ENCODE measurements around the gene SGPL1.

Gene SGPL1

DNA sequence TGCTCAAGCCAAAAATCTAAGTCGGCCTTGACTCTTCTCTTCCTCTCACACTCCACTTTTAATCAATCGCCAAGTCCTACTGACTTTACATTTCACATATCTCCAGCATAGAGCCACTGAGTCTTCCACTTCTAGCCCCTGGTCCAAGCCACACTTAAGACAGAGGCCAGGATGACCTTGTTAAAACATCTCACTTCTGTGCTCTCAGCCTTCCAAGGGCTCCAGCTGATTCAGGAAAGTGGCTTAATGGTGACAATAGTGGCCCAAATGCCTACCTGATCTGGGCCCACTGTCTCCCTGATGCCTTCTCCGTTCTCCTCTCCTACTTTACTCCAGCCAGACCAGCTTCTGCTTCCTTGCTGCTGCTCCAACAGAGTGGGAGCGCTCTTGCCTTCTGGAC, 35.0 kb upstream of the SGPL1 start:
- no peak for DNase-seq (ENCODE audit: low read depth, low spot score)

DNA sequence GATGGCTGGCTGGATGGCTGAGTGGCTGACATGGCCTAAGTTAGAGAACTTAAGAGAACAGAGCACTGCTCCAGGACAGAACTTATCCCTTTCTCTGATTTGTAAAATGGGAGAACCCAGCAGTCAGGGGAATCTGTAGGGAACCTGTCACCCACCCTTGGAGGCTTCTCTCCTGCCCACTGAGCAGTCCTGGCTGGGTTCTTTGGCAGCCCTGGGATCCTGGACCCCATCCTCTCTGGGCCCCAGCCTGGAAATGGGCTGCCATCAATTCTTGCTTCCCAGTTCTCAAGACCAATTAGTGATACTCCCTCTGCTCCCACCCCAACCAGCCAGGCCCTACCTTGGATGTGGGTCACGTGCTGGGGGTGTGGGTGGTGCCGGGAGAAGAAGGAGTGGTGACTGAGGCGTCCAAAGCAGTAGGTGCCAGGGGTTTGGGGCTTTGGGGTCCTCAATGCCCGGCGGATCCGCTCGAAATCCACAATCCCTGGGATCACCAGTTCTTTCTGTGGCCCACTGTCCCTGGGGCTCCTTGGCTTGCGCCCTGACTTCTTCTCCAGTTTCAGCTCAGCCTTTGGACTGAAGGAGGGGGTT, 34.2 kb upstream of the SGPL1 start:
- no peak for DNase-seq (ENCODE audit: low read depth, low spot score)

DNA sequence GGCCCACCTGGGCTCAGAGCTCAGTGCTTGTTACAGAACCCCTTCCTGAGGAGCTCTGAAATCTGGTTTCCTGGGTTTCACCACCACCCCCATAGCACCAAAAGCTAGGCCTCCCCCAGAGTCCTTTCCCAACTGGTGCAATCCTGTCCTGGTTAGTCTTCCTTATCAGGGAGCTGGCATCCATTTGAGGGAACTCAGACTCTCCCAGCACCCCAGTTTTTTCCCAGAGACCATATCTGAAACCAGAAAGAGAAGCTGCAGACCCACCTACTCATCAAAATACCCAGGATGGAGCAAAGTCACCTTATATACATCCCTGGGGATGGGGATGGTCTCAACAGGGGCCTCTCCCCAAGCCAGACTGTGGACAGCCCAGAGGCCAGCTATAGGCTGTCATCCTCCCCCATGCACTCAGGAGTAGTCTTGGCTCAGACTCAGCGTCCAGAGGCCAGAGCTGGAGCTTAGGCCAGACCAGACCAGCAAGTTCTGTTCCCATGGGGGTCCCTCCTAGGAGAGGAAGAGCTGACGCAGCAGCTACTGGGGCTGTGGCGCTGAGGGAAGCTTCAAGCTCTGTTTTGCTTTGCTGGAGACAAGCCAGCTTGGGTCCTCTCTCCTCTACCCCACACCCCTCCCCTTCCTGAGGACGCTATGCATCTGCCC, 33.5 kb upstream of the SGPL1 start:
- DNase-seq (ENCODE audit: low read depth, low spot score), result no peak

DNA sequence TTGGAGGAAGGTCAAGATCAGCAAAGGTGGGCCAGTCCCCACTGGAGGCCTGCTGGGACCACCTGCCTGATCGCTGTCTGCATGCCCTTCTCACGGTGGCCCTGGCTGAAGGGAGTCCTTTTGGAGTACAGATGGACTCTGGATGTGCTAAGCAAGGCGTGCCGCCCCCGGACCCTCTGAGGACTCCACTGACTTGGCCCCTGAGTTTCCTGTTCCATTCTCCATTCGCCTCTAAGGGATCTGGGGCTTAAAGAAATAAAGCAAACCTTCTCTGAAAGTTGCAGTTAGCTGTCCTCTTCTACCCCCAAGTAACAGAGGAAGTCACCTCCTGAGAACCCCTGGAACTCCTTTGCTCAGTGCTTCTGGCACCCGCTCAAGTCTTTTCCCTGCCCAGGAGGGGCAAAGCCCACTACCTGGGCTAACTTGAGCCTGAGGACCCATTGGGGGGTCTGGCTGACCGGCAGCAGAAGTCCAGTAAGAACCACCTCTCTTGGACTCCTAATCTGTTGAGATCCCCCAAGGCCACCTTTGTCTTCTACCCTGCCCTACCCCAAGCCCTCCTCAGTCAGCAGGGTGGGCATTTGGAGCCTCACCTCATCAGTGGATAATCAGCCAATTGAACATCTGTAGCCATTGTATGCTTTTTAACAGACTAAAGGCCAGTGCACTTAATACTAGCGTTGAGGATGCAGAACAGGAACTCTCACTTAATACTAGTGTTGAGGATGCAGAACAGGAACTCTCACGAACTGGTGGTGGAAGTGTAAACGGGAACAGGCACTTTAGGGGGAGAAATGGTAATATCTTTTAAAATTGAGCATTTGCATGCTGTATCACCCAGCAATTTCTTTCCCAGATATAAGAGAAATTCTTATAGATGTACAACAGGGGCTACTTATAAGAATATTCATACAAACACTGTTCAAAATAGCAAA, 32.7 kb upstream of the SGPL1 start:
- no peak for DNase-seq (ENCODE audit: low read depth, low spot score)

DNA sequence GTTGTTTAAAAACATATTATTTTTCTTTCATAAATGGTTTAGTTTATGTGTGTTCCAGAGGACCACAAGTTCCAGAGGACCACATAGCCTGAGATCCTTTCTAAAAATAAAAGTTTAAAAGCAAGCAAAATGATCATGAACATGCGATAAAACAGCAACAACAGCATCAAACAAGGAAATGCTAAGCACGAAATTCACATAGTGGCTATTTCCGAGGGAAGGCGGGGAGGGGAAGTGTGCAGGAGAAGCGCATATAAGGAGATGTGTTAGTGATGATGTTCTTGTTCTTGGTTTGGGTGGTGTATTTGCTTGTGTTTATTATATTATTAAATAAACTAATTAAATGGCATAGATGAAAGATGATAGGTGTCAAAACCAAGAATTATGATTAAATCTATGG, 31.7 kb upstream of the SGPL1 start:
- no peak for DNase-seq (ENCODE audit: low read depth, low spot score)

DNA sequence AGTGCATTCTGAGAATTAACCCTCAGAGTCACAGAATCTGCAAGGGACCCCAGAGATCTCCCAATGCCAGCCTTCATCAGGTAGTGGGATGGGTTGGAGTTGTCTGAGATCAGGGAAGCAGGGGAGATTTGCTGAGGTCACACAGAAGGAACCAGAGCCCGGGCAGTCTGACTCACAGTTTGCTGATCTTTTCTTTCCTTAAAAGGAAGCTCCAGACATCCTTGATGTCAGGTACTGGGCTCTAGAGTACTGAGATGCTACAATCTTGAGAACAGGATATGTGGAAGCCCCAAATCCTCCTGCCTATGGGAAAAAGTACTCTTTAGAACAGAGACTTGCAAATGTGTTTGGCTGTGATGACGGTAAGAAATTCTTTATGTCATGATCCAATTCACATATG, 31.3 kb upstream of the SGPL1 start:
- no peak for DNase-seq (ENCODE audit: low read depth, low spot score)

DNA sequence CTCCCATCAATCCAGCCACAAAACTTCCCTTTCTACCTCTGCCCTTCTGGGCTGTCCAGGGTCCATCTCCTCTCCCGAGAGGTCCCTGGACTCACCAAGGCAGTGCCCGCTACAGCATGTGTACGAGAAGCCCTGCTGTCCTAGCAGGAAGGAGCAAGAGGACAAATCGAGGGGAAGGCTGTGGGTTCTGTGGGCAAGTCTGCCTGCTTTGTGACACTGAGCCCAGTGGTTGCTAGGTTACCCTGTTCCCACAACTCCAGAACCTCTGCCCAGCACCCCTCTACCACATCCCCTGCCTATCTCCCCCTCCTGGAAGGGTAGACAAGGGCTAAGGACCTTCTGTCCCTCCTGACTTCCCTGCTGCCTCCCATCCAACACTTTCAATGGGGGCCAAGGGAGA, 30.6 kb upstream of the SGPL1 start, which contains the start of gene TBATA:
Gene TBATA, minus strand, starts transcription at position 188 of the 400 bp plus-strand sequence. CDS start 1,998 bp downstream, outside the sequence.
- DNase-seq (ENCODE audit: low read depth, low spot score), result no peak

DNA sequence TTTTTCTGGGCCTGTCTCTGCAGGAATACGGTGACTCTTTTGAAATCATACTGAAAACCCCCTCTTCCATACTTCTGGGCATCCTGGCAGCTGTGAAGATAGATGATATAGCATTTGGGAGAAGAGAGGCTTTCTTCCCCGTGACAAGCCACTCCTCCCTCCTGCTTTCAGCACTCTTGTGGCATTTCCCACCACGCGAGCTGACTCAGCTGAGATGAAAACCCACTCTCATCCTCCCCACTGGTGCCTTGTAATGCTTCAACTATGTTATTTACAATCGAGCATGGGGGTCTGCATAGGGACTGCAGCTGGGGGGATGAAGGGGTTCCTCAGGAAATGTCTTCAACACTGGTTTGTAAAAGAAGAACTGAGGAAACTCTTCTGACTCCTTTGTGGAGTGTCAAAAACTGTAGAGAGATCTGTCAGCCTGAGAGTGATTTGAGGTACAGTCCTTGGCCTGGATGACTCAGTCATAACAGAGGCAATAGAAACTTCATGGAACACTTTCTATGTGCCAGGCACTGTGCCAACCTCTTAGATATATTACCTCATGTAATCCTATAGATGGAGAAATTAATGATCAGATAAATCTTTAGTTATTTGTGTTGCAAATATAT, 28.8 kb upstream of the SGPL1 start:
- DNase-seq (ENCODE audit: low read depth, low spot score), result no peak

DNA sequence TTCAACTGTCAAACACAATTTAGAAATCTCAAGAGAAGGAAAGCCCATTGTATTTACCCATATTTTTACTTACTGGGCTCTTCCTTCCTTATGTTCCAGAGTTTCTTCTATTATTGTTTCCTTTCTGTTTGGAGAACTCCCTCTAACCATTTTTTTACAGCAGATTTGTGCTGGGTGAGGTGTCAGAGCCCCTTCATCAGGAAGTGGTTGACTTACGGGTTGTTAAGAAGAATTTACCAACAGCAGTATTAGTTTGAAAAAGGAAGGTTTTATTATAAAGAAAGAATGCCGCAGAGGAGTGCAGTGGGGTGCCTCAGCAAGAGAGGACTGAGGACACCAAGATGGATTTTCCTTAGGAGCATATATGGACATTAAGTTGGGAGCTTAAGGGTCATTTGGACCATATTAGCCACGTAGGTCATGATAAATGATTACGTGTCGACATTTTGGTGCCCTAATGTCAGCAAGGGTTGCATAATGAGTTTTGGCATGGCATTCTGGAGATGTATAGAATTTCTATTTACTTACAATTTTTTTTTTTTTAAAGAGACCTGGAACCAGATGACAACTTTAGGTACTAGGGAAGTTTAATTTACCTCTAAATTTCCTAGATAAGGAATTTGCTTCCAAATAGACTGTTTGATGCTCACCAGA, 24.2 kb upstream of the SGPL1 start:
- DNase-seq (ENCODE audit: low read depth, low spot score), result no peak

DNA sequence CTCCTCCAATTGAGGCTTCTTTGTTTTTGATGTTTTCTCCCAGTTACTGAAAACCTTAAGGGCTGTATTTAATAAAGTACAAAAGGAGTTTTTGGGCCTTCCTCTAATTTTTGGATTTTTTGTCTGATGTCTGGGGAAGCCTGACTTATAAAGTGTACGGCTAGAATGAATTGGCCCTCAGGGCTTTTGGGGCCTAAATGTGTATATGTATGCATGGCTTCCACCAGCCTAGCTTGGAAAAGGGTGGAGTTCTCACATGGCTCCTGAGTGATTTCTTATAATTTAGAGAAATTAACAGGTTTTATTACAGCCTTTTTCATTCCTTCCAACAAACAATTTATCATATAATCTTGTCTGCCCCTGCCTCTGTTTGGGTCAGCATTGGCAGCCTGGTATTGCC, 20.1 kb upstream of the SGPL1 start:
- DNase-seq (ENCODE audit: low read depth, low spot score), result no peak

DNA sequence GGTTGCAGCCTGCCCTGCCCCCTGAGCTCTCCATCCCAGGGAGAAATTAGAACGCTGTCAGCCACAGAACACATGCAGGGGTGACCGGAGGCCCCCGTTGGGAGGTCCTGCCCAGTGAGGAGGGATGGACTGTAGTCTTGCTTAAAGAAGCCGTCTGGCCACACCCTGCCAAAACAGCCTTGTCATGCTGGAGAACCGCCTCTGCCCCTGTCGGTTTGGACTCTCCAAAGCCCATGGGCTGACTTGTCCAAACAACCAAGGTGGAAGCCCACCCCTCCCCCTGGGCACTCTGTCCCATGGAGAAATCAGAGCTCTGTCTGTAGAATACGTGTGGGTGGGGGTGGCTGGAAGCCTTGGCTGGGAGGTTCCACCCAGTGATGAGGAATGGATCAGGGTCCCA, 17.9 kb upstream of the SGPL1 start:
- DNase-seq (ENCODE audit: low read depth, low spot score), result no peak

DNA sequence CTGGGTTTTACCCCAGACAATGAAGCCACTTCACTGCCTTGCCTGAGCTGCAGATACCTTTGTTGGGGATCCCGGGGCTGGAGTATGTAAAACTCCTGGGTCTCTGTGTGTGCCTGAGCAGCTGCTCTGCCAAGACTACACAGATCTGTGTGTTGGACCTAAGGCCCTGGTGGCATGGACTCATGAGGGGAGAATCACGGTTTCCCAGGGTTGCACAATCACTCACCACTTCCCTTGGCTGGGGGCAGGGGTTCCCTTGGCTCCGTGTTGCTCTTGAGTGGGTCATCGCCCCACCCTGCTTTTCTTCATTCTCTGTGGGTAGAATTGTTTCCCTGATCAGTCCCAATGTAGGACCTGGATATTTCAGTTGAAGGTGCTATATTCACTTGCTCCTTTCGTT, 16.6 kb upstream of the SGPL1 start:
- DNase-seq (ENCODE audit: low read depth, low spot score), result no peak

DNA sequence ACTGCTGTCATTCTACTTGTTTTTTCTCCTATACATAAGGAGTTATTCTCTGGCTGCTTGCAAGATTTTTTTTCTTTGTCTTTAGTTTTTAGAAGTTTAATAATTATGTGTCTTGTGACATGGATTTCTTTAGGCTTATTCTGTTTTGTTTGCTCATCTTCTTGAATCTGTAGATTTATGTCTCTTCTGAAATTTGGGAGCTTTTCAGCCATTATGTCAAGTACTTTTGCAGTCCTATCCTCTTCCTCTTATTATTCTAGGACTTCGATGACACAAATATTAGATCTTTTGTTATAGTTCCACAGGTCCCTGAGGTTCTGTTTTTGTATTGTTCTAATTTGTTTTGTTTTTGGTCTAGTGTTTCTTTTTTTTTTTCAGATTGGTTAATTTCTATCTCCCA, 13.9 kb upstream of the SGPL1 start:
- DNase-seq (ENCODE audit: low read depth, low spot score), result no peak

DNA sequence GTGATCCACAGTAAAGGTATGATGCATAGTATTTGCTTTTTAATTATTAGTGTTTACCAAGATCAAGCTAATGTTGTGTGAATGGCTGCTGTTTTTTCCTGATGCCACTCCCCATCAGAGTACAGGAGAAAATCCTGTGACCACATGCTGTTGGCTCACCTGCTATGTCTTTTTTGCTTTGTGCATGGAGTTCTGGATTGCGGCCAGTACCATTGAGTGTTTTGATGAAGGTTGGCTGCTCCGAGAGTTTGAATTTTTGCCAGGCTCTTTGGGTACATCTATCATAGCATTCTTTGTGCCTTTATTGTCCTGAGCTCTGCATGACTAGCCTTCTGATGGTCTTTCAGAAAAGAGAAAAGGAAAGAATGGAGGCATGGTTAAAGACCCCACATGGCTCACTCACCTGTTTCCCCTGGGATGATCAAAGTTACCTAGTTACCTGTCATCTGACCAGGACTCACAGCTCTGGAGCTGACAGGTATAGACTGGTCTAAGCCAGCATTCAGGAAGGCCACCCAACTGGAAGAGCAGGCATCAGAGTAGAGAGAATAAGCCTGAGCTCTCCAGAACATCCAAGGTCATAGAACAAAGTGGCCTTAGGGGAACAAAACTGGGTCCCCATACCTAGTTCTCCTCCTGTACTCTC, 11.8 kb upstream of the SGPL1 start:
- no peak for DNase-seq (ENCODE audit: low read depth, low spot score)

DNA sequence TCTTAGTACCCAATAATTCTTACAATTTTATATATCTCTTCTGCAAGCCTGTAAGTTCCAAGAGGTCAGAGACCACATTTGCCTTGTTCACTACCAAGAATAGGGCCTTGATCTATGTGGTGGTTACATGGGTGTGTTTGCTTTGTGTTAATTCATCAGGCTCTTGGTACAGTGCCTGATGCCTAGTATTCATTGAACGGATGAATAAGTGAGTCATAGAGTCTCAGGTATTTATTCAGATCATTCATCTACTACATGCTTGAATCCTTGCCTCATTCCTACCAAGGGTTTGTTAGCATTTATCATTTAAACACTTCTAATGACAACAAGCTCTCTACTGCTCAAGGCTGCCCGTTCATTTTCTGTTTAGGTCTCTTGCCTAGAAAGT, 11.3 kb upstream of the SGPL1 start:
- no peak for DNase-seq (ENCODE audit: low read depth, low spot score)

DNA sequence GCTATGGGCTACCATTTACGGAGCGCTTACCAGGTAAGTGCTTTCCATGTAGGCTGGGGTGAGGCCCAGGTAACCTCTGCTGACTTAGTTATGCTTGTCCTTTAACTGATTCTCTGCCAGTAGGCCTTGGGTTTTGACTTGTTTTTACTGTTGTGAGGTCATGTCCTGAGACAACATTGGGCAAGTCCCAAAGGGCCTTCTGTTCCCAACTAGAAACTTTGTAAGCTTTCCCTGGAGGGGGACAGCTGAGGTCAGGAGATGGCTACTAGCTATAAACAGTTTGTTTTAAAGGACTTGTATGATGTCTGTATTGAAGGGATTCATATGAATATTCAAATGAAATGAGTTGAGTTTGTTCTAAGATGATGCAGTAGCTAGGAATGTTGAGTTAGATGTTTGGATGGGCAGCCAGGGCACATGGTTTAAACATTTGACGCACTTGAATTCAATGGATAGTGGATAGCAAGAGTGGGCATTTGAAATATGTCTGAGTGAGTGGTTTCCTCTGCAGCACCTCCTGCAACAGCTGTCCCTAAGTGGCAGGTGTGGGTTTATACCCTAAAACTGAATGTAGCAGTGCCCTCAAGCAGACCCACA, 10.0 kb upstream of the SGPL1 start:
- DNase-seq (ENCODE audit: low read depth, low spot score), result no peak

DNA sequence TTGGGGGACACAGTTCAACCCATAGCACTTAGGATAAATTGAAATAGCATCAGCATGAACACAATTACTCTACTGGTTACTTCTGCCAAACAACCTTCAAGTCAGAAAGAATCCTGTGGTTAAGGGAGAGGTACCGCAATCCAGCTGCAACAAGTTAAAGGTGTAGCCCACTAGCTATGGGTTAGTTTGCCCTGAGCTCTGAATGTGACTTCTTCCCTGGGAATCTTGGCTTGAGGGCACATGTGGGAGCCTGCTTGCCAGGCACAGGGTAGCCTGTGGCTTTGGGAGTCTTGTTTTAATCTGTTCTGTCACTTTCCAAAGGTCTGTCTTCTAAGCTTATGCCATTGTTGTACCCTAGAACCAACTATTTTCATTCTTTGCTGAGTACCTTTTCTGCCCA, 8.9 kb upstream of the SGPL1 start:
- DNase-seq (ENCODE audit: low read depth, low spot score), result no peak

DNA sequence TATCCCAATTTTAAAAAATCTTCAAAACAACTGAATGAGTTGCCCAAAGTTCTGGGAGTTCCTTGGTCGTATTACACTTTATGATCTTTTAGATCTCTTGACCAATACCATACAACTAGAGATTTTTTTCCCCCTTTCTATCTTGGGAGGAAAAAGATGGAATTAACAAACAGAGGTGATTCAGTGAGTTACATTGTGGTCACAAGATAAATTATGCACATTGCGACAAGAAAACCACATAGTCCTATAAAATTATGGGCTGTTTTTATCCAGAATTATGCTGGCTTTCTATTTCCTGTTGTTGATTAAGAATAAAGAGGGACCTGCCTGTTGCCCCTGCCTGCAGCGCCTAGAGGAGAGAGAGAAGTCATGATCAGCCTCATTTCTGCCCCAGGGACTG, 8.2 kb upstream of the SGPL1 start:
- DNase-seq (ENCODE audit: low read depth, low spot score), result no peak

DNA sequence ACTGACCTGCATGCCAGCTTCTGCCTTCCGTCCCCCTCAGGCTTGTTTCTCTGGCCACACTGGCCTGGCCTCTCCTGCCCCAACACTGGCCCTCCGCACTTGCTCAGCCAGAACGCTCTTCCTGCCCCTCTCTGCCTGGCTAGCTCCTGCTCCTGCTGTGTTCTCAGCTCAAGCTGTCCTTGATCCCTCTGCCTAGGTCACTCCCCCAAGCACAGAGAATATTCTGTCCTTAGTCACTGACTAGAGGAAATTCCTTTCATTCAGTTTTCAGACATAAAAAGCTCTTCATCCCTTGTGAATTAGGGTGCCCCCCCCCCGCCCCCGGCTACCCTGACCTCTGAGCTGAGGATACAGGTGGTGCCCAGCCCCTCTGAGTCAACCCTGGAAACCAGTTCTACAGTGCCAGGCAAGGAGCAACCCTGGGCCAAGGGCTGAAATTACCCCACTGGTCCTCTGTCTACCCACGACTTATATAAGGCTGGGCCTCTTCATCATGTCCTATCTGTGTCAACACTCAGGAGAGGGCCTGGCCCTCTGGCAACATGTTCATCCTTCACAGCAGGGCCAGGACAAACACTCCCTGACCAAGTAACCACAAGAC, 6.6 kb upstream of the SGPL1 start:
- DNase-seq (ENCODE audit: low read depth, low spot score), result no peak

DNA sequence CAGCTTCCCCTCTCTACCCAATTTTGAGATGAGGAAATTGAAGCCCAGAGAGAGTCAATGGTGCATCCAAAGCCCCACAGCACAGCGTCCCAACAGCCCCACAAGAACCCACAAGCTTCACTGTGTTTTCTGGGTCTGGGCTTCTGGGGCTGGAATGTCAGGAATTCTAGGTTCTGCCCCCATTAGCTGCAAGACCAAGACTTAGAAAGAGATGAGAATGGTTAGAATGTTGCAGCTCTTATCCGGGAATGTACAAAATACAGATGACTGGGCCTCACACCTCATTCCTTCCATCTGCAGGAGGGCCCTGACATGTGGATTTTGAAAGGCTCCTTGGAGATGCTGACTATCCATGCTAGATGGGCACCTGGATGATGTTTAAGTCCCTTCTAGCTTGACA, 6.0 kb upstream of the SGPL1 start:
- no peak for DNase-seq (ENCODE audit: low read depth, low spot score)

All from brain pericyte (primary cell).